PC-9 (cell line): Measurements from ENCODE around the gene RNASE4. TPM values are rescaled to one million over a fixed set of nuclear protein-coding genes. Genes with fewer than 3 reads are reported as not detected.
"Not testable (repeated sequence)": the region's sequence is repeated elsewhere in the genome, so short reads cannot be mapped to it uniquely, and the experiment has no call there.

Experiments
- BruUV-seq: library from RNA; stranded (reverse); fragments of 400-500 nt; replicated peaks from 2 replicates; lab custom pipeline; 2021; lab: Mats Ljungman, UMichigan
- CTCF ChIA-PET: fragments of 300-600 bp; sonication (Branson Sonifier 250); formaldehyde crosslinking; loops from one replicate; lab custom pipeline; 2022; ENCODE audit warnings: antibody characterized with exemption; lab: Charles Lee
- POLR2A ChIA-PET: fragments of 300-600 bp; sonication (Branson Sonifier 250); formaldehyde crosslinking; loops from one replicate; lab custom pipeline; 2022; ENCODE audit warnings: antibody characterized with exemption; ENCODE audit not compliant: unreplicated experiment; lab: Charles Lee
- DNase-seq, 2 experiments: peaks; one replicate each; pipeline versions ENCODE4 v3.0.0 to v3.0.0-alpha.2; 2015 to 2022; ENCODE audit warnings: mixed read lengths in 1 of 2
- H2AFZ ChIP-seq: fragments of 200-600 bp; sonication (generic); 2 replicates; pipeline ENCODE4 v1.8.1; 2017; ENCODE audit warnings: antibody characterized with exemption
- H3F3A ChIP-seq: fragments of 200-600 bp; sonication (generic); 2 replicates; pipeline ENCODE4 v1.8.1; 2017; ENCODE audit warnings: antibody characterized with exemption, mild to moderate bottlenecking, low read depth; ENCODE audit not compliant: insufficient read depth
- H3K27ac ChIP-seq: fragments of 200-600 bp; sonication (generic); 2 replicates; pipeline ENCODE4 v1.6.1; 2016; ENCODE audit warnings: mixed run types
- H3K27me3 ChIP-seq: fragments of 200-600 bp; sonication (generic); 2 replicates; pipeline ENCODE4 v1.6.1; 2016; ENCODE audit warnings: low read depth, mixed run types; ENCODE audit not compliant: insufficient read depth
- H3K36me3 ChIP-seq: fragments of 200-600 bp; sonication (generic); 2 replicates; pipeline ENCODE4 v1.6.1; 2016; ENCODE audit warnings: low read depth, mixed run types
- H3K4me1 ChIP-seq: fragments of 200-600 bp; sonication (generic); replicated peaks from 2 replicates; pipeline ENCODE4 v1.6.1; 2016; ENCODE audit warnings: mixed run types; ENCODE audit not compliant: insufficient read depth
- H3K4me2 ChIP-seq: fragments of 200-600 bp; sonication (generic); 2 replicates; pipeline ENCODE4 v1.6.1; 2017; ENCODE audit warnings: mixed run types
- H3K4me3 ChIP-seq: fragments of 200-600 bp; sonication (generic); 2 replicates; pipeline ENCODE4 v1.6.1; 2016; ENCODE audit warnings: mixed run types
- H3K79me2 ChIP-seq: fragments of 200-600 bp; sonication (generic); 2 replicates; pipeline ENCODE4 v1.6.1; 2017; ENCODE audit warnings: low read depth, mixed run types
- H3K9me2 ChIP-seq: fragments of 200-600 bp; sonication (generic); 2 replicates; pipeline ENCODE4 v1.8.1; 2017; ENCODE audit warnings: mild to moderate bottlenecking; ENCODE audit not compliant: insufficient read depth
- H3K9me3 ChIP-seq: fragments of 200-600 bp; sonication (generic); 2 replicates; pipeline ENCODE4 v1.8.1; 2016; ENCODE audit warnings: low read depth; ENCODE audit not compliant: insufficient read depth
- H4K20me1 ChIP-seq: fragments of 200-600 bp; sonication (generic); 2 replicates; pipeline ENCODE4 v1.8.1; 2017; ENCODE audit not compliant: insufficient read depth
- EZH2 ChIP-seq: fragments of 200-600 bp; sonication (generic); IDR thresholded peaks from 2 replicates; pipeline ENCODE4 v1.8.0; 2017; ENCODE audit warnings: antibody characterized with exemption, low read depth
- intact Hi-C: fragments of 100-400 bp; cut with micrococcal nuclease; formaldehyde crosslinking; loops from one replicate; pipeline ENCODE4 v1.10.0; 2022; ENCODE audit not compliant: unreplicated experiment
- total RNA-seq: library from RNA; stranded (reverse); gene quantifications from 2 replicates; pipeline ENCODE4 v1.2.3, GENCODE V29; 2021
- TF ChIP-seq, protein P1 (sequence below): fragments of 200-600 bp; sonication (generic); conservative IDR thresholded peaks from 2 replicates; pipeline ENCODE4 v1.6.1; 2017; ENCODE audit warnings: mixed run types, antibody characterized with exemption, mild to moderate bottlenecking, moderate library complexity

RNASE4 gene
- total RNA-seq, 1 experiment from 2014 or later, result 4.0 TPM

DNA sequence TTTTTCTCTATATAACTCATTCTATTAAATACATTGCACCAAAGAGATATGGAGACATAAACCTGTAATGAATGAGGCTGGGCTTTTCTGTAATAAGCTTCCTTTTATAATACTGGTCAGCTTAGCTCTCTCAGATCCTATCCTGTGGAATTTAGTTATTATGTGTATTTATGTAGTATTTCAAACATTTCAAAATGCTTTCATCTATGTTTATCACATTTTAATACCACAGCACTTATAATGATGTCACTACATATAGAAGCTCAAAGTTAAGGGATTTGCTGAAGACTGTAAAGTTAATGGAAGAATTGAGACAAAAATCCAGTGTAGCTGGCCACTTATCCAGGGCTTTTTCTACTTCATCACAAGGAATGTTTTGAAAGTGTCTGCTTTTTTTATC lies 15.6 kb downstream of the RNASE4 start:
- intact Hi-C loops, result loop anchor here (5.0 kb wide), 1 partner anchor 402 kb away; the partner anchor contains the start of gene TMEM253

DNA sequence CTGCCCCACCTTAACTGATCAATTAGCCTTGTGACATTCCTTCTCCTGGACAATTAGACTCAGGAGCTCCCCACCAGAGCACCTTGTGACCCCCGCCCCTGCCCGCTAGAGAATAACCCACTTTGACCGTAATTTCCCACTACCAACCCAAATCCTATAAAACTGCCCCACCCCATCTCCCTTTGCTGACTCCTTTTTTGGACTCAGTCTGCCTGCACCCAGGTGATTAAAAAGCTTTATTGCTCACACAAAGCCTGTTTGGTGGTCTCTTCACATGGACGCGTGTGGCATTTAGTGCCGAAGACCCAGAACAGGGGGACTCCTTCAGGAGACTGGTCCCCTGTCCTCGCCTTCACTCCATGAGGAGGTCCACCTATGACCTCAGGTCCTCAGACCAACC lies 16.6 kb downstream of the RNASE4 start:
- POLR2A ChIA-PET, BruUV-seq, H3K79me2 ChIP-seq, intact Hi-C loops, H4K20me1 ChIP-seq, H3K4me3 ChIP-seq, H2AFZ ChIP-seq, H3K4me2 ChIP-seq, H3K27me3 ChIP-seq, DNase-seq, H3K36me3 ChIP-seq, H3K9me3 ChIP-seq, H3K4me1 ChIP-seq, H3F3A ChIP-seq, H3K27ac ChIP-seq, H3K9me2 ChIP-seq: not testable (repeated sequence)
- CTCF ChIA-PET, result interaction anchor here (1.0 kb wide), 1 partner anchor 166 kb away, joined by 3 read pairs; no protein-coding TSS in a partner anchor

More for the DNA sequence above, 15.6 kb downstream of the RNASE4 start:
- CTCF ChIA-PET, result interaction anchor here (0.5 to 1.5 kb wide), 4 partner anchors 119 to 167 kb away, joined by 3 to 8 read pairs (median 3); no protein-coding TSS in a partner anchor
- no TSS peak for BruUV-seq
- Histone ChIP-seq H3K4me1 (no peaks in the 10 kb centered on the region), H2AFZ (no peak overlapping the region), H3K9me3 (no peaks in the 10 kb centered on the region), H3K4me2 (no peak overlapping the region), H3K27ac (no peak overlapping the region), H3K9me2 (no peaks in the 10 kb centered on the region), H3K79me2 (no peaks in the 10 kb centered on the region), H3K4me3 (no peak overlapping the region), H3K27me3 (no peaks in the 10 kb centered on the region), H3K36me3 (no peaks in the 10 kb centered on the region), H4K20me1 (no peaks in the 10 kb centered on the region), H3F3A (no peaks in the 10 kb centered on the region)
- no peak for DNase-seq
- no peak for TF ChIP-seq EZH2
- POLR2A ChIA-PET, result interaction anchor here (0.6 kb wide), 1 partner anchor 103 kb away, joined by 8 read pairs; the partner anchor contains the start of gene RNASE1

DNA sequence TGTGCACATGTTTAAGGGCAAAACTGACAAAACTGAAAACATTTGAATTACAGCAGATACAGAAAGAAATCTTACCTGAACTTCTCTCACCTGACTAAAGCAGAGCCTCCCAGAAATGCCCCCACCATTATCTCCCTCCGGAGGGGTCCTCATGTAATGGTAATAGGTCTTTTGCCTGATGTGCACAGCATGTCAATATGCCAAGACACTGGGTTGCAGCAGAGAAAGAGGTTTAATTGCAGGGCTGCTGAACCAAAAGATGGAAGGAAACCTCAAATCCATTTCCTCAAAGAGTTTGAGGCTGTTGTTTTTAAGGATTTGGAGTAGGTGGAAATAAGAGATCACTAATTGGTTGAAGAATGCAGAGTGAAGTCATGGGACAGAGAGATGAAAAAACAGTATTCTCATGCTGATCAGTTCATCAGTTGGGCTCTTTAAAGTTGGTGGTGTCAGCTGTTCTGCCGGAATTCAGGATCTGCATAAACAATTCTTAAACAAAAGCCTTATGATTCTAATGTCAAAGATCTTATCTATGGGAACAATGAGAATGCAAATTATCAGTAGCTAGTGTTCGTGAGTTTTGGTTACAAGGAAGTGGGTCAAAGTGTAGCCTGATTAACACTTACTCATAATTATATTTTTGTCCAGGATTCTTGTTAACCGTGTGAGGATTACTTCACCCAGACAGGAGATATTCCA lies 22.4 kb downstream of the RNASE4 start:
- Histone ChIP-seq H3F3A (peaks cover 6% of the 10 kb centered on the region), H3K36me3 (no peaks in the 10 kb centered on the region), H3K9me3 (no peaks in the 10 kb centered on the region), H2AFZ (no peak overlapping the region), H3K79me2 (no peaks in the 10 kb centered on the region), H3K27me3 (no peaks in the 10 kb centered on the region), H3K9me2 (no peaks in the 10 kb centered on the region), H3K4me2 (peak overlapping the region; percentile 59), H3K27ac (peak overlapping the region; percentile 87), H3K4me1 (0 out of 2 replicates have a peak, but pooled peaks cover 10% of the 10 kb centered on the region), H4K20me1 (no peaks in the 10 kb centered on the region), H3K4me3 (no peak overlapping the region)
- intact Hi-C loops, result loop anchor here (1.0 to 5.0 kb wide), 3 partner anchors 35 to 94 kb away; no protein-coding TSS in a partner anchor
- no peak for TF ChIP-seq EZH2
- TF ChIP-seq, protein P1, sequence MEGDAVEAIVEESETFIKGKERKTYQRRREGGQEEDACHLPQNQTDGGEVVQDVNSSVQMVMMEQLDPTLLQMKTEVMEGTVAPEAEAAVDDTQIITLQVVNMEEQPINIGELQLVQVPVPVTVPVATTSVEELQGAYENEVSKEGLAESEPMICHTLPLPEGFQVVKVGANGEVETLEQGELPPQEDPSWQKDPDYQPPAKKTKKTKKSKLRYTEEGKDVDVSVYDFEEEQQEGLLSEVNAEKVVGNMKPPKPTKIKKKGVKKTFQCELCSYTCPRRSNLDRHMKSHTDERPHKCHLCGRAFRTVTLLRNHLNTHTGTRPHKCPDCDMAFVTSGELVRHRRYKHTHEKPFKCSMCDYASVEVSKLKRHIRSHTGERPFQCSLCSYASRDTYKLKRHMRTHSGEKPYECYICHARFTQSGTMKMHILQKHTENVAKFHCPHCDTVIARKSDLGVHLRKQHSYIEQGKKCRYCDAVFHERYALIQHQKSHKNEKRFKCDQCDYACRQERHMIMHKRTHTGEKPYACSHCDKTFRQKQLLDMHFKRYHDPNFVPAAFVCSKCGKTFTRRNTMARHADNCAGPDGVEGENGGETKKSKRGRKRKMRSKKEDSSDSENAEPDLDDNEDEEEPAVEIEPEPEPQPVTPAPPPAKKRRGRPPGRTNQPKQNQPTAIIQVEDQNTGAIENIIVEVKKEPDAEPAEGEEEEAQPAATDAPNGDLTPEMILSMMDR, result no peak
- no TSS peak for BruUV-seq
- ChIA-PET POLR2A (interaction anchor here (0.6 to 0.7 kb wide), 2 partner anchors 93 to 112 kb away, joined by 3 to 4 read pairs; no protein-coding TSS in a partner anchor), CTCF (interaction anchor here (1.0 kb wide), 1 partner anchor 151 kb away, joined by 3 read pairs; no protein-coding TSS in a partner anchor)
- peak in 1 of 2 experiments; percentile 36 for DNase-seq

DNA sequence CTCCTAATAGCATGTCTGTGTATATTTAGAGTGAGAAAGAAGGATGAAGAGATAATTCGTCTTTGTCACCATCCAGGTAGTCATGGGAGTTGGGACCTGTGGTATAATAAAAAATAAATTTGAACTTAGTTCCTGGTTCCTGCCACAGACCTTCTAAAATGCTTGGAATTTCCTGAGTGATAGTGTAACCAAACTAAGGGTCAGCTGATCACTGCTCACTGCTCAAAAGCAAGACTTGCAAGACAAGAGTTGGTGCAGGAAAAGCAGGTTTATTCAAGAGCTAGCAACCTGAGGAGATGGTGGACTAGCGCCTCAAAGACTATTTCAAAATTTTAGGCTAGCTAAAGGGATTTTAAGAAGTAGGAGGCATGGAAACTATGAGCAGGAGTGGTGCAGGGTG lies 23.3 kb downstream of the RNASE4 start:
- Histone ChIP-seq H3K9me3 (no peaks in the 10 kb centered on the region), H3K4me3 (no peak overlapping the region), H3K79me2 (no peaks in the 10 kb centered on the region), H3F3A (peaks cover 6% of the 10 kb centered on the region), H4K20me1 (no peaks in the 10 kb centered on the region), H3K36me3 (no peaks in the 10 kb centered on the region), H3K9me2 (no peaks in the 10 kb centered on the region), H3K4me2 (peak overlapping the region; percentile 59), H2AFZ (no peak overlapping the region), H3K27me3 (no peaks in the 10 kb centered on the region), H3K4me1 (0 out of 2 replicates have a peak, but pooled peaks cover 10% of the 10 kb centered on the region), H3K27ac (peak overlapping the region; percentile 87)
- no TSS peak for BruUV-seq
- ChIA-PET POLR2A (interaction anchor here (0.6 to 0.9 kb wide), 5 partner anchors 12 to 252 kb away, joined by 3 to 10 read pairs (median 4); no protein-coding TSS in a partner anchor), CTCF (interaction anchor here (0.5 to 1.0 kb wide), 2 partner anchors 43 to 150 kb away, joined by 3 read pairs; no protein-coding TSS in a partner anchor)
- TF ChIP-seq, protein P1, result no peak
- no peak for TF ChIP-seq EZH2
- intact Hi-C loops, result loop anchor here (1.0 to 5.0 kb wide), 3 partner anchors 35 to 93 kb away; no protein-coding TSS in a partner anchor
- peak; percentile 43 to 87 for DNase-seq
